Left colon (tissue), 2 donors: ENCODE results near the gene F8A1. TPM values are rescaled to one million over a fixed set of nuclear protein-coding genes. Genes with fewer than 3 reads are reported as not detected.
"Not testable (repeated sequence)": the region's sequence is repeated elsewhere in the genome, so short reads cannot be mapped to it uniquely, and the experiment has no call there.

ENCODE experiments used
- ATAC-seq: fragments of 200-7000 bp; cut with Tn5 transposase; one replicate; pipeline ENCODE4 v1.9.1; 2020; ENCODE audit warnings: mild to moderate bottlenecking, moderate library complexity
- DNase-seq, 2 donors: peaks; one replicate each; pipeline ENCODE4 v3.0.0-alpha.2; 2020
- intact Hi-C, 2 donors: fragments of 100-400 bp; cut with DNase I in 1 of 2; cut with micrococcal nuclease in 1 of 2; formaldehyde crosslinking; loops; one replicate each; pipeline versions ENCODE4 v1.11.2 to v1.14.0; 2022; cut with DNase I, micrococcal nuclease
- microRNA-seq, 2 donors: library from miRNA; unstranded; fragments of <30 nt; microRNA quantifications; one replicate each; pipeline versions ENCODE4 v1.1.0 to v1.2.0, GENCODE V29; 2020
- total RNA-seq, 2 donors: library from RNA; stranded (reverse); fragmentation: NEBNext Ultra II Directional; extraction: Animal tissue kit (Norgen Biotek cat#: 25700); gene quantifications; one replicate each; pipeline ENCODE4 v1.2.1, GENCODE V29; 2021
- donor health status: DM: no; HTN: no; CAD: no.
- donor health status: DM: yes; HTN: yes; CAD: no.

The F8A1 gene
- total RNA-seq, 2 donors from 2014 or later = 30.9 to 31.9 TPM

DNA sequence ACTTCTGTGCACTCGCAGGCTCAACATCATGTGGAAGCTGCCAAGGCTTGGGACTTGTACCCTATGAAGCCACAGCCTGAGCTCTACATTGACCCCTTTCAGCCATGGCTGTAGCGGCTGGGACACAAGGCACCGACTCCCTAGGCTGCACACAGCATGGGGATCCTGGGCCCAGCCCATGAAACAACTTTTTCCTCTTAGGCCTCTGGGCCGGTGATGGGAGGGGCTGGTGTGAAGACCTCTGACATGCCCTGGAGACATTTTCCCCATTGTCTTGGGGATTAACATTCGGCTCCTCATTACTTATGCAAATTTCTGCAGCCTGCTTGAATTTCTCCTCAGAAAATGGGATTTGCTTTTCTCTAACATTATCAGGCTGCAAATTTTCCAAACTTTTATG is 38.6 kb downstream of the F8A1 start:
- DNase-seq, ATAC-seq, intact Hi-C loops: not testable (repeated sequence)

Small RNA genes within 50 kb of the gene (microRNA-seq; reads per million reads assigned to microRNA genes)
- gene MIR1184-1 = 0 reads per million in 2 donors

Other genes starting within 250 kb of the F8A1 start
- not detected for gene CTAG2, start 232.8 kb upstream of the F8A1 start, total RNA-seq
- gene GAB3, start 135.3 kb upstream of the F8A1 start, total RNA-seq = 1 to 10 TPM; 1.2 to 2.3 TPM
- 10 to 100 TPM; 25.6 to 41.6 TPM for gene DKC1, start 123.5 kb upstream of the F8A1 start, total RNA-seq
- 10 to 100 TPM; 24.6 to 26.9 TPM for gene MPP1, start 80.9 kb upstream of the F8A1 start, total RNA-seq
- not detected for gene SMIM9, start 51.7 kb upstream of the F8A1 start, total RNA-seq
- gene F8, start 136.4 kb downstream of the F8A1 start, total RNA-seq = 1 to 10 TPM; 2.1 to 4.5 TPM
- gene FUNDC2, start 140.5 kb downstream of the F8A1 start, total RNA-seq = 10 to 100 TPM; 41.1 to 53.9 TPM
- 1 to 10 TPM; 3.5 to 4.0 TPM for gene CMC4, start 184.8 kb downstream of the F8A1 start, total RNA-seq
- gene MTCP1, start 184.8 kb downstream of the F8A1 start, total RNA-seq = 10 to 100 TPM; 11.9 to 13.9 TPM
- gene BRCC3, start 185.2 kb downstream of the F8A1 start, total RNA-seq = 10 to 100 TPM; 37.9 to 42.0 TPM